IMR-90 (cell line): ENCODE data around the gene C16orf86. TPM values are rescaled to one million over a fixed set of nuclear protein-coding genes. Genes with fewer than 3 reads are reported as not detected.

Experiments used
- ATAC-seq: fragments of 200-7000 bp; cut with Tn5 transposase; 2 replicates; pipeline ENCODE4 v1.9.1; 2020; ENCODE audit warnings: low read depth, mild to moderate bottlenecking, moderate library complexity
- BruUV-seq: library from RNA; stranded (reverse); fragments of 400-500 nt; replicated peaks from 2 replicates; lab custom pipeline; 2021; lab: Mats Ljungman, UMichigan
- CTCF ChIA-PET: fragments of 300-600 bp; formaldehyde crosslinking; extraction: SDS; loops from one replicate; lab custom pipeline; 2021; ENCODE audit warnings: antibody characterized with exemption; lab: Yijun Ruan, JAX
- POLR2A ChIA-PET: fragments of 300-600 bp; sonication (Branson Sonifier 250); formaldehyde crosslinking; loops from one replicate; lab custom pipeline; 2022; ENCODE audit warnings: antibody characterized with exemption; ENCODE audit not compliant: unreplicated experiment; lab: Charles Lee
- DNase-seq: peaks from one replicate; pipeline ENCODE4 v3.0.0; 2013
- H2AFZ ChIP-seq: replicated peaks from 2 replicates; pipeline ENCODE3; 2013; ENCODE audit warnings: low read length, mild to moderate bottlenecking; ENCODE audit not compliant: poor library complexity
- H2AK5ac ChIP-seq: 2 replicates; pipeline ENCODE4 v1.6.1; 2013; ENCODE audit warnings: low read depth, low read length, inconsistent platforms
- H2AK9ac ChIP-seq: replicated peaks from 2 replicates; pipeline ENCODE3; 2013; ENCODE audit warnings: mild to moderate bottlenecking, low read depth, low read length, moderate library complexity; ENCODE audit not compliant: poor library complexity
- H2BK120ac ChIP-seq: 2 replicates; pipeline ENCODE4 v1.6.1; 2013; ENCODE audit warnings: low read depth, low read length, inconsistent platforms
- H2BK15ac ChIP-seq: 3 replicates; pipeline ENCODE4 v1.6.1; 2013; ENCODE audit warnings: low read depth, low read length, inconsistent platforms
- H2BK20ac ChIP-seq: 2 replicates; pipeline ENCODE4 v1.6.1; 2013; ENCODE audit warnings: low read depth, mild to moderate bottlenecking, inconsistent platforms, low read length, moderate library complexity
- H2BK5ac ChIP-seq: 2 replicates; pipeline ENCODE4 v1.6.1; 2013; ENCODE audit warnings: mild to moderate bottlenecking, low read depth, low read length, inconsistent platforms; ENCODE audit not compliant: poor library complexity, severe bottlenecking
- H3K14ac ChIP-seq: replicated peaks from 2 replicates; pipeline ENCODE4 v1.6.1; 2013; ENCODE audit warnings: low read depth, low read length, inconsistent platforms
- H3K18ac ChIP-seq: 2 replicates; pipeline ENCODE4 v1.6.1; 2013; ENCODE audit warnings: low read depth, low read length, control low read depth
- H3K23ac ChIP-seq: 2 replicates; pipeline ENCODE4 v1.6.1; 2013; ENCODE audit warnings: low read depth, low read length, inconsistent platforms
- H3K27ac ChIP-seq: 2 replicates; pipeline ENCODE4 v1.5.1; 2013; ENCODE audit warnings: mild to moderate bottlenecking, control low read depth, low read length; ENCODE audit not compliant: insufficient read depth
- H3K27me3 ChIP-seq: 2 replicates; pipeline ENCODE4 v1.6.1; 2013; ENCODE audit warnings: low read length; ENCODE audit not compliant: control insufficient read depth, insufficient read depth
- H3K36me3 ChIP-seq: 2 replicates; pipeline ENCODE4 v1.6.1; 2013; ENCODE audit warnings: low read length, mixed read lengths; ENCODE audit not compliant: control insufficient read depth, insufficient read depth
- H3K4ac ChIP-seq: 2 replicates; pipeline ENCODE4 v1.6.1; 2013; ENCODE audit warnings: low read depth, low read length, inconsistent platforms
- H3K4me1 ChIP-seq: 2 replicates; pipeline ENCODE4 v1.6.1; 2013; ENCODE audit warnings: low read length, mixed read lengths; ENCODE audit not compliant: control insufficient read depth, insufficient read depth
- H3K4me2 ChIP-seq: 2 replicates; pipeline ENCODE4 v1.6.1; 2013; ENCODE audit warnings: low read depth, mild to moderate bottlenecking, control low read depth, low read length, moderate library complexity
- H3K4me3 ChIP-seq: 2 replicates; pipeline ENCODE4 v1.5.1; 2013; ENCODE audit warnings: low read depth, mild to moderate bottlenecking, control low read depth, low read length, moderate library complexity; ENCODE audit not compliant: insufficient read depth
- H3K56ac ChIP-seq: 2 replicates; pipeline ENCODE4 v1.6.1; 2013; ENCODE audit warnings: low read length, inconsistent platforms; ENCODE audit not compliant: insufficient read depth; ENCODE audit errors: extremely low read depth
- H3K79me1 ChIP-seq, 2 experiments: 2 replicates each; pipeline ENCODE4 v1.6.1; 2013; ENCODE audit warnings: low read length in 2 of 2, inconsistent platforms in 1 of 2, low read depth in 1 of 2
- H3K9ac ChIP-seq: 2 replicates; pipeline ENCODE4 v1.6.1; 2013; ENCODE audit warnings: low read depth, low read length, control low read depth
- H3K9me1 ChIP-seq: 2 replicates; pipeline ENCODE4 v1.6.1; 2013; ENCODE audit warnings: low read length, inconsistent platforms; ENCODE audit not compliant: insufficient read depth
- H3K9me3 ChIP-seq: 2 replicates; pipeline ENCODE4 v1.6.1; 2013; ENCODE audit warnings: low read length; ENCODE audit not compliant: control insufficient read depth, insufficient read depth
- H4K20me1 ChIP-seq: 2 replicates; pipeline ENCODE4 v1.6.1; 2013; ENCODE audit warnings: low read length, inconsistent platforms; ENCODE audit not compliant: insufficient read depth
- H4K5ac ChIP-seq: 2 replicates; pipeline ENCODE4 v1.6.1; 2013; ENCODE audit warnings: mild to moderate bottlenecking, low read depth, low read length, control low read depth
- H4K8ac ChIP-seq, 2 experiments: 2 replicates each; pipeline ENCODE4 v1.6.1; 2013; ENCODE audit warnings: low read depth in 2 of 2, low read length in 2 of 2, control low read depth in 1 of 2, inconsistent platforms in 1 of 2
- H4K91ac ChIP-seq: 2 replicates; pipeline ENCODE4 v1.6.1; 2013; ENCODE audit warnings: low read depth, low read length, inconsistent platforms; ENCODE audit not compliant: insufficient read depth
- CHD1 ChIP-seq: IDR thresholded peaks from 2 replicates; pipeline ENCODE4 v1.6.1; 2012; ENCODE audit warnings: low read depth, low read length, improper control_type of control experiment
- ELK1 ChIP-seq: fragments of 150-350 bp; IDR thresholded peaks from 2 replicates; pipeline ENCODE4 v1.6.1; 2016; ENCODE audit warnings: low read depth, mild to moderate bottlenecking, low read length, moderate library complexity, borderline replicate concordance
- FOS ChIP-seq: fragments of 150-350 bp; IDR thresholded peaks from 2 replicates; pipeline ENCODE4 v1.6.1; 2016; ENCODE audit warnings: low read depth, low read length
- MAZ ChIP-seq: IDR thresholded peaks from 2 replicates; pipeline ENCODE4 v1.6.1; 2012; ENCODE audit warnings: low read depth, mild to moderate bottlenecking, low read length, improper control_type of control experiment, moderate library complexity, borderline replicate concordance
- RCOR1 ChIP-seq: IDR thresholded peaks from 2 replicates; pipeline ENCODE4 v1.6.1; 2012; ENCODE audit warnings: mild to moderate bottlenecking, low read length, improper control_type of control experiment; ENCODE audit not compliant: insufficient replicate concordance
- USF2 ChIP-seq: fragments of 150-350 bp; IDR thresholded peaks from 2 replicates; pipeline ENCODE4 v1.6.1; 2017; ENCODE audit warnings: mild to moderate bottlenecking, antibody characterized with exemption, low read length, low read depth
- WGBS, 2 experiments: methylation state at CpG; one replicate each; pipeline versions ENCODE4 v1.1.5 to v1.1.7; 2013; ENCODE audit warnings: missing lambda C conversion rate in 2 of 2; ENCODE audit not compliant: insufficient read length in 1 of 2; ENCODE audit errors: extremely low coverage in 2 of 2; 5-methylcytosine and 5-hydroxymethylcytosine counted together
- dilution Hi-C: fragments of 300-500 bp; cut with HindIII; formaldehyde crosslinking; loops from one replicate; pipeline ENCODE4 v1.14.3; 2018; ENCODE audit warnings: low sequenced_read_pairs; ENCODE audit not compliant: unreplicated experiment
- in situ Hi-C: fragments of 300-500 bp; cut with MboI; formaldehyde crosslinking; loops from 3 replicates; pipeline ENCODE4 v1.14.3; 2019; ENCODE audit warnings: low sequenced_read_pairs, inconsistent platforms, mixed read lengths
- intact Hi-C: fragments of 100-400 bp; cut with micrococcal nuclease; formaldehyde crosslinking; loops from 2 replicates; pipeline ENCODE4 v1.10.0; 2022
- polyA plus RNA-seq, 3 experiments: library from polyadenylated mRNA; depleted of rRNA; stranded (reverse); fragments of >200 nt; gene quantifications; 2 replicates each; pipeline ENCODE4 v1.2.3, GENCODE V29; 2012; ENCODE audit warnings: low replicate concordance in 1 of 3
- total RNA-seq: library from RNA; depleted of rRNA; stranded (reverse); fragments of >200 nt; gene quantifications from 2 replicates; pipeline ENCODE4 v1.2.3, GENCODE V29; 2012

Gene C16orf86
- total and polyA plus RNA-seq, 2 of the 4 experiments (the other 2 are of a cell fraction), result 0.54 to 0.70 TPM

- in situ Hi-C loops, result loop anchor here (10.0 kb wide), 1 partner anchor 141 kb away; the partner anchor contains the start of gene RIPOR1
Measured at GRCh38 chr16:67666032-67666551, 522 bp upstream of the C16orf86 start.

More at GRCh38 chr16:67666032-67666551, 522 bp upstream of the C16orf86 start:
- Histone ChIP-seq H3K9me3 (no peaks in the 10 kb centered on the region), H3K36me3 (peaks cover 2% of the 10 kb centered on the region; the same call in 1 of the 2 replicates), H2BK120ac (no peak overlapping the region), H3K18ac (no peak overlapping the region), H4K91ac (no peak overlapping the region), H3K4me3 (peak overlapping the region; percentile 95), H3K27me3 (no peaks in the 10 kb centered on the region), H3K4ac (no peak overlapping the region), H3K23ac (no peak overlapping the region), H3K9me1 (no peaks in the 10 kb centered on the region), H4K20me1 (0 out of 2 replicates have a peak, but pooled peaks cover 2% of the 10 kb centered on the region), H3K14ac (no peak overlapping the region), H2BK15ac (no peak overlapping the region), H3K4me2 (peak overlapping the region; percentile 54), H3K9ac (peak overlapping the region; percentile 5; the same call in 1 of the 2 replicates), H3K4me1 (peaks cover 12% of the 10 kb centered on the region), H2BK5ac (no peak overlapping the region), H3K79me1 (peaks cover 4 to 12% of the 10 kb centered on the region in 2 experiments; a peak in 3 of 4 replicates), H2AK5ac (no peak overlapping the region), H2AK9ac (peak overlapping the region; percentile 83), H2BK20ac (no peak overlapping the region), H3K56ac (no peak overlapping the region), H2AFZ (peak overlapping the region; percentile 96), H3K27ac (peak overlapping the region; percentile 42; the same call in 1 of the 2 replicates), H4K5ac (no peak overlapping the region), H4K8ac (peak overlapping the region in 1 of 2 experiments; percentile 48; a peak in 1 of 4 replicates)
- no TSS peak for BruUV-seq
- 6% methylated on average over 32 of the region's 46 CpGs; no CpG with 5 or more reads in 1 of the 2 experiments for WGBS, 2 experiments
- ChIA-PET CTCF (interaction anchor here (1.5 kb wide), 1 partner anchor 145 kb away, joined by 9 read pairs; no protein-coding TSS in a partner anchor), POLR2A (no interaction called here)
- ATAC-seq (peak; percentile 12), DNase-seq (no peak)
- dilution Hi-C loops (no loop called here), intact Hi-C loops (no loop called here)
- TF ChIP-seq USF2, result no peak
- TF ChIP-seq MAZ, result no peak
- TF ChIP-seq ELK1, result no peak
- TF ChIP-seq FOS, result no peak
- no peak for TF ChIP-seq CHD1
- no peak for TF ChIP-seq RCOR1
